GM11168 (cell line): Measurements from ENCODE around the gene ST8SIA2.

Experiments
- in situ Hi-C: fragments of 300-500 bp; cut with MboI; formaldehyde crosslinking; loops from one replicate; pipeline ENCODE4 v1.12.0; 2022; ENCODE audit warnings: low sequenced_read_pairs; ENCODE audit not compliant: unreplicated experiment

Gene ST8SIA2

DNA sequence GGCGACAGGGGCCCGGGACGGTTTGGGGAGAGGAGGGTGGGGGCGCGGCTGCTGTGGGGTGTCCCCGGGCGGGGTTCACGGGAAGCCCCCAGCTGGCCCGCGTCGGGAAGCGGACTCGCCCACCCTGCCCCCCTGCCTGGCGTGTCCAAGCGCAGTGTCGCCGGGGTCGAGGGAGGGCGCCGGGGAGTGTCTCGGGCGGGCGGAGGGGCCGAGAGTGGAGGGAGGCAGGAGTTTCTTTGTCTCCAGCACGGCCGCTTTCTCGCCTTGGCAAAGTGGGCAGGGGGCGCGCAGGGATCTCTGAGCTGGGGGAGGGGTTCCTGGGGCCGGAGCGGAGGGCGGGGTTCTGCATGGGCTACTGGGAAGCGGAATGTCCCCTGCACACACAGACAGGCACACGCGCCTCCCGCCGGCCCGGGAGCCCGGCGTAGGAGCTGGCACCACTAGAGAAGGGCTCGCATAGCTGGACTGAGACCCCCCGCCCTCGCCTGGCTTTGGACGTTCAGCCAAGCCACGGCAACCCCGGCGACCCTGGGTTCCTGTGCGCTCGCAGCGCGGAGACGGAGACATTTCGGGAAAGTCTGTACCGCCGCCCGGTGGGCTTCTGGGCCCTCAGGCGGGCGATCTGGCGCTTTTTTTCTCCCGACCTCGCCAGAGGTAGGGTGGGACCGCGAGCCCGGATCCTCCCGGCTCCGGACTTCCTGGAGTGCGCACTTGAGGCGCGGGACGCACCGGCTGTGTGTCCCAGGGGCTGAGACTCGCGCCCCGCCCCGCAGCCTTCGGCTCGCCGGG is 822 bp downstream of the ST8SIA2 start:
- in situ Hi-C loops, result loop anchor here (25.0 kb wide), 1 partner anchor 318 kb away; no protein-coding TSS in a partner anchor

DNA sequence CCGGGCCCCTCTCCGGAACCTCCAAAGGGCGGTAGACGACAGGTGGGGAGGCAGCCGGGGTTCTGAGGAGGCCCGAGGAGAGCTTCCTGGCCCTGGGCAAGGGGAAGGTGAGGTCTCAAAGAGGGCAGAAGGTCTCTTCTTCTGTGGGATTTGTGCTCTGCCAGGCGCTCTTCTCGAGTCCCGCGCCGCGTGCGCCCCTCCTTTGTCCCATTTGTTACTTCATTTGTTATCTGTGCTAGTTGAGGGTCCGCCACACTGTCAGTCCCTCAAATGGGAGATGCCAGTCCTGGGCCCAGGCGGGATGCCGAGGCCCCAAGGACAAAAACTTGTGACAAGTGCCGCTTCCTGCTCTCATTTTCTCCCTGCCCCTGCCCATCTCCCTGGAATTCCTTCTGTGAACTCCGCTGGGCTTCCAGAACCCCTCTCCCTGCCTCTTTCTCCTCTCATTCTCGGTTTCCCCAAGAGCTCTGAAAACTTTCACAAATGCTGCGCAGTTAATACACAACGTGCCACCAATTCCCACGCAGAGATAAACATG is 1.5 kb downstream of the ST8SIA2 start:
- in situ Hi-C loops, result loop anchor here (25.0 kb wide), 1 partner anchor 317 kb away; no protein-coding TSS in a partner anchor

DNA sequence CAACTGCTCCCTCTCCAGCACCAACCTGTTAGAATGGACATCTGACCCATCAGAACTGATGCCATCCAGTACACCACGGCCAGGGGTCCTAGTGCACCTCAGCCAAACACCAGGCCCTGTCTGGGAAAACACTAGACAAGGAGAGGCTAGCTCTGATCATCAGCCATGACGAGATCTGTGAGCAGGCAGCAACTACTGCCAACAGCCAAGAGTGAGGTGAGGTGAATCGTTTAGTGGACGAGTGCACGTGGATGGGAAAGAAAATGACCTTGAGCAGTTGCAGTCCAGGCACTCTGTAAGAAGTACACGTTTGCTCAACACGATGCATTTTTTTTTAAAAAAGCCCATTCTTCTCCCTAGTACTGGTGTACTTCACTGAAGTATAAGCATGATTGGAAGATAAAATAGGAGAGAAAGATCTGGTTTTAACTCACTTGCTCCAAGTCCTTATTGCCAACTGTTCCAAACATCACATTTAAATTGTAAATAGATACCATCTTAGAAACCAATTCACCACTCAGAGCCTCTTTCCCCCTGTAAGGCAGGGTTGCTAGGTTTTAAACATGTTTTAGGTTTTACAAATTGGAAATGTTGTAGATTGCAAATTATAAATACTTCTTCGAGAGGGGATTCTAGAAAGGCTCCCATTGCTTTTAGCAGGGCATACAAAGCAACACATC is 5.7 kb downstream of the ST8SIA2 start:
- in situ Hi-C loops, result loop anchor here (25.0 kb wide), 1 partner anchor 313 kb away; no protein-coding TSS in a partner anchor

DNA sequence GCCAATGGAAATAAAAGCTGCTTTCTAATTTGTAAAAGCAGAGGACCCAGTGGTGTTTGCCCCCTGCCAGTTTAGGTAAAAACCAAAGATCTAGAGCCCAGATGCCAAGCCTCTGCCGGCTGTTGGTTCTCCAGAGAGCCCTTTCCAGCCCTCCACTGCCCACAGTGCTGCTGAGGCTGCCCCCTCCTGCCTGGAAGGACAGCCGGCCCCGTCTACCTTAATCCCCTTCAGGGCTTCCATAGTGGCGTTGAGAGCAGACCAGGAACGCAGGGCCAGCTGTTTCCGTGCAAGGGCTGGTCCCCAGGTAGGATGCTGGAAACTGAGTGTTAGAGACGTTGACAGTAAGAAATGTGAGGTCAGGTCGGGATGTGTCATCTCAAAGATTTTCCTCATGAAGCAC is 6.9 kb downstream of the ST8SIA2 start:
- in situ Hi-C loops, result no loop called here

DNA sequence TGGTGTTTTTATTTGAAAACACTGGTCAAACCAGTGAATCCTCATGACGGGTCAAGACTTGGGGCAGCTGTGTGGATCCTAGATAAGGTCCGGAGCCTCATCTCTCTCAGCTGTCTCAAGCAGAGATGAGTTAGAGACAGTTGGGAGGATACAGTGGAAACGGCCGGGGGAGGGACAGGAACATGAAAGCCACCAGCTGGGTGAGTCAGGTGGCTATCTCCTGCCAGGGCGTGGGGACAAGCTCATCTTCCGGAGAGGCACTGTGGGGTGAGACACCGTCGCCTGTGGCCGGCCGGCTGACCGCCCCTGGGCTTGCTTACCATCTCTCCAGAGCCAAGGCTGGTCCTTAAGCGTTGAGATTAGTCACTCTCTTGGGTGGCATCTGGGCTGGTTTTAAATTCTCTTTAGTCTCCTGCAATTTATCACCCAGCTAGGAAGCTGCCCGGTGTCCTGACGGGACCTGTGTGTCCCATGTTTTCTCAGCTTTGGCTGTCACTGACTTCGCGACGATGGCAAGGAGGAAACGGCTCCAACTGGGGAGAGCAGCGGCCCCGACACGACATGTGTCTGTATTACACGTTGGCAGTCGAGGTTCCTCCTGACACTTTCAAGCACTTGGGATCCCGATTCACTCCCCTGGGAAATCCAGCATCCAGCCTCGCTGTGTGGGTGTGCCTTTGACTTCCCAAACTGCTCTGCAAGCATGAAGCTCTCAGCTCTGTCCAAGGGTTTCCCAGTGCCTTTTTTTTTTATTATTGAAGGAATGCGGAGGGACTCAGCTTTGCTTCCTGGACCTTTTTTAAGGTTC is 7.5 kb downstream of the ST8SIA2 start:
- in situ Hi-C loops, result no loop called here

DNA sequence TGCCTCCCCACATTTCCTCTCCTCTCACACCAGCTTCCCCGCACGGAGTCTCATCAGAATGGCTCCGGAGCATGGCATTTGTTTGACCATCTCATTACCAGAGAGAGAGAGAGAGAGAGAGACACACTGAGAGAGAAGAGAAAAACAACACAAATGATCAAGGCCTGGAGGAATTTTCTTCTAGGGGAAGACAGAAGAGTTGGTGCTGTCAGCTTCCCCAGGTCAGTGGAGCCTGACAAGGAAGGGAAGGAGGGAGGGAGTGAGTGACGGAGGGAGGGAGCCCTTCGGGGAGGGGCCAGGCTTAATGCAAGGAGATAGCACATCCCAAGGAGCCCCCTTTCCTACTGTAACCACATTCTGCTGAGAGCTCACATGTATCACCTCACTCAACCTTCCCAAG is 9.1 kb downstream of the ST8SIA2 start:
- in situ Hi-C loops, result no loop called here

DNA sequence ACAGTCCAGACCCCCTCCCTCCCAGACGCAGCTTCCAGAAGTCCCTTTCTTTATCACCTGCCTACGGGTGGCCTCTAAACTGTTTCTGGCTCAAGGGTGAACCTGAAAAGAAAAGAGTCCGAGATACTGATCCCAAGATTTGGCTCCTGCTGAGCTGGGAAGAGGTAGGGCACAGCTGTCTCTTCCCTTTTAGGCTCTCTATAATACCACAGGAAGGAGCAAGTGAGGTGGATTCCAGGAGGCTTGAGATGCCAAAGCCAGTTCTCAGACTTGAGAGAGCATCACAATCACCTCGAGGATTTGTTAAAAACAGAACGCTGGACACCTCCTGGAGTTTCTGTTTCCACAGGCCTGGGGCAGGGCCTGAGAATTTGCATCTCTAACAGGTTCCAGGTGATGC is 12.3 kb downstream of the ST8SIA2 start:
- in situ Hi-C loops, result no loop called here

DNA sequence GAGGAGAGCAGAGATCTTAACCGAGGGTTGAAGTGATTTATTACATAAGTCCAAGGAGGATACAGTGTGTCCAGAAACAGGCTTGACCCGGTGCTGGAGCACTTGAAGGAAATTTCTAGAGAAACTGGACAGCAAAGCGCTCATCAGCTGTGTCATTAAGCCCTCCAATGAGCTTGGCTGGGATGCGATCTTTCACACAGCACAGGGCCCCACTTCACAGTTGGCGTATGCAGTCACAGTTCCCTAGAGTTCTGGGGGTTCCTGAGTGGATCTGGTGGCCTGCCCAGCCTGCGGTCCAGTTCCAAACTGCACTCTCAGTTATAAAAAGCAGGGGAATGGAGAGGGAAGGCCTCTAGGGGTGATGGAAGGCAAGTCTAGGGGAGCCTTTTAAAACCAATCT is 13.6 kb downstream of the ST8SIA2 start:
- in situ Hi-C loops, result no loop called here

DNA sequence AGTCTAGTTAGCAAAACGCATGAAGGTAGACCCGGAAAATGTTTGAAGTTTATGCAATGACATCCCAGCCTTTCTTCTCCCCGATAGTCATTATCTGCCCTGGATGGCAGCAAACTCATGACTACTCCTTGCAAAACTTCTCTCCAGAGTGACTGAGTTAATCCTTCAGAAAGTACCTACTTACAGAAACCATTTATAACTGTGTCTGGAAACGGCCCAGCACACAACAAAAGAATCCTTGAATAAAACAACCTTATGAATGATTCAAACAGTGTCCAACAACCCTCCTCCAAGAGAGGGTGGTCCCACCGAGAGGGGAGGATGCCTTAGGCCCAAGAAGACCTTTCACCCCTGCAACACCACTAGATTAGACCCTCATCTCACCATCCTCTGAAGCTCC is 14.2 kb downstream of the ST8SIA2 start:
- in situ Hi-C loops, result no loop called here

DNA sequence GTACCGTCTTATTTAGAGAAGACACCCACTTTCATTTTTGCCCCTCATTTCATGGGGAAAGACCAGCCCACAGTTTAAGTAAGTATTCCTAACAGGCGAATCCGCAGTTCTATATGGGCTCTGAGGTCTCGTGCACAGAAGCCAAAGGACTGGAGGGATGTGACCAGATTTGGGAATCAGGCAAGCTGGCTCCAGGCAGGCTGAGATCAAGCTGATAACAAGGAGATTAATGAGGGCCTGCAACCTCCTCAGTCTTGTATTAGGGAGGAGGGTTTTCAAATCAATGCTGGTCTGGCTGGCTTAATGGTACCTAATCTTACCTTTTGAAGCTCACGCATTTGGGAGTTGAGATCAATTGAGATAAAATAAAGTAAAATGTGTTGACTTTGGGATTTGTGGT is 15.3 kb downstream of the ST8SIA2 start:
- in situ Hi-C loops, result no loop called here

DNA sequence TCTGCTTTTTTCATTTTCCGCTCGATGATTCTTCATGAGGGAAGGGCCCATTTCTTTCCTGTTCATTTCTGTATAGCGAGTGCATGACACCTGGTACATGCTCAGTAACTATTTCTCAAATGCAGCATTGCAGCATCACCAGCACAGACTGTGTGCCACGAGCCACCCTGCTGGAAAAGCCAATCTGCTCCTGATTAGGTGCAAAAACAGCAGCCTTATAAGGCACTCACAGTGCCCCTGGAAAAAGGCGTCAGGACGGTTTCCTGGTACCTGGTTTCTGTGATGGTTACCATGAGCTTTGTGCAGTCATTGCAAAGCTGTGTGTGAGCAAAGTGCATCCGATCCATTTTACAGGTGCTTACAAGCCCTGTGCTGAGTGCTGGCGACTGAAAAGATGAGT is 15.8 kb downstream of the ST8SIA2 start:
- in situ Hi-C loops, result no loop called here

DNA sequence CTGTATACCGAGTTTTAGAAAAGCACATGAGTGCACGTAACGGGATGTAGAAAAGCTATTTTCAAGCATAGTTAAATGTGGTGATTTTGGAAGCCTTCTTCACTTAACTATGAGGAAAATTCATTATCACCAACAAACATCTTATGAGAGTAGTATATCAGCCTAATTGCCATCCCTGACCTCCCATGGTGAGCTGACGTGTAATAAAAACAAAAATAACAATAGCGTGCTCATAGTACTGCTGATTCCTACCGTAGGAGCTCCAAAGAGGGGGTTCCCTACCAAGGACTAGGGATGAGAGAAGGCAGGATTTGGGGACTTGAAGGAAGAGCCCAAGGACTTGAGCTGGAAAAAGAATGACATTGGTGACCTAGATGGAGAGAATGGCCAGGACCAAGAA is 16.9 kb downstream of the ST8SIA2 start:
- in situ Hi-C loops, result no loop called here

DNA sequence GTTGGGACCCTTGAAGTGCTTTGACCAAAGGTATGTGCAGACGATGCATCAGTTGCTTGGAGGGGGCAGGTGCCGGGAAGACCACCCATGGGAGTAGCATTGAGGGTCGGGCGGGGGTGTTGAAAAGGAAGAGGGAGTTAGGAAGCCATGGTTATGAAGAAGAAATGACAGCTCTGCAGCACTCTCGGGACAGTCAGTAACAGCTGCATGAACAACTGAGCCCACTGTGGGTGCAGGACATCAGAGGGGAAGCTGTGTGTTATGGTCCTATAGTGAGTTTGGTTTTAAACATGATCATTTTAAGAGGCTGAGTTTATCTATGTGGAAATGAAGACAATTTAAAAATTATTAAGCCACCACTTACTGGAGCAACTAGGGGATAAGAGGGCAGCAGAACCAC is 17.6 kb downstream of the ST8SIA2 start:
- in situ Hi-C loops, result no loop called here

DNA sequence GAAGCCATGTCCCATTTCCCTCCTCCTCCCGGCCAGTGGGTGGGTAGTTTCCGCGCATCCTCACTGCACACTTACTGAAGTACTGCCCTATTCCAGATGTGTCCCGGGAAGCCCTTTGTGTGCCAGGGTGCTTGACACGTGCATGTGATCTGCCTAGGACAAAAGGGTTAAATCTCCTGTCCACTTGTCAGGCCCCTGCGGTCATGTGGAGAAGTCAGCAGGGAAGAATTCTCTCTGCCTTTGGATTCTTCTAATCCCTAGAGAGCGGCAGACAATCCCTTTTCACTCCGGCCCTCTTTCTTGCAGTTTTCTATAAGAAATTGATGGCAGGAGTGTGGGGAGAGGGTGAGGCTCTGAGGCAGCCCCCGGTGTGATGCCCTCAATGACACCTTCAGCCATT is 19.8 kb downstream of the ST8SIA2 start:
- in situ Hi-C loops, result no loop called here

DNA sequence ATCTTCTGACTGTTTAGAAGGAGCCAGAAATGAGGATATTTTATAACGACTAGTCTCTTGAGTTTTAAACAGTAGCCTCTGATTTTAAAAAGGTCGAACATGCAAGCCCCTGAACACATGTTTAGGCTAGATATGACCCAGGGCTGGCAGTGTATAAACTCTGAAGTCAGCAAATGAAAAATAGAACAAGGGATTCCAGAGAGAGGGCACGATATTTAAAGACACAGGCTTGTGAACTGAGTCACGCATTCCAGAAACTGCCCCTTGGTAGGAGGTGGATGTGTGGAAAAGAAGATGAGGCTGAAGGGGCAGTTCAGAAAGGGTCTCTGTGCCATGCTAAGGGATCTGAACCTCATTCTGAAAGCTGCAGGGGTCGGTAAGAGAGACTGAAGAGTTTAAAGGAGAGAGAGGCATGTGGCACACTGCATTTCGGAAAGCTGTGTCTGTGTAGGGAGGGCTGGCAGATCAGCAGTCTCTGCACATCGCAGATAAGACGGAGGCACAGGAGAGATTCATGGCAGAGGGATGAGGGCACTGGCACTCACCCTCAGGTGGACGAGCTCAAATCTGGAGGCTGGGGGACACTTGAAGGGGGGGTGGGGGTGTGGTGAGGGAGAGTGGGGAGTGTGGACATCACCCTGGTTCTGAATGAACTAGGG is 22.1 kb downstream of the ST8SIA2 start:
- in situ Hi-C loops, result no loop called here

DNA sequence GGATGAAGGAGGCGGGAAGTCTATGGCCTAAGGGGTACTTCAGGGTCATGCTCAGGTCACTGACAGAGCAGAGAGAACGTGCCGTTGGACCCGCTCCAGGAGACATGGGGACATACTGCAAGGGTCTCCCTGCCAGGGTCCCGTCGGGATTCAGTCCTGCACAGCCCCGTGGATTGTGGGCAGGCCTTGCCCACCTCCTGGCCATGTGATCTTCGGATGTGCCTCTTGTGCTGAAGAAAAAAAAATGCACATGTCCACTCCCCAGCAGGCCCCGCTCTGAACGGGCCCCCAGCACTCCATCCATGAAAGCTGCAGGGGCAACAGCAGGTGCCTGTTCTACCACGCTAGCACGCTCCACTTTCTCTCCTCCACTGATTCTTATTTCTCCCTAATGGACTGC is 22.9 kb downstream of the ST8SIA2 start:
- in situ Hi-C loops, result no loop called here

DNA sequence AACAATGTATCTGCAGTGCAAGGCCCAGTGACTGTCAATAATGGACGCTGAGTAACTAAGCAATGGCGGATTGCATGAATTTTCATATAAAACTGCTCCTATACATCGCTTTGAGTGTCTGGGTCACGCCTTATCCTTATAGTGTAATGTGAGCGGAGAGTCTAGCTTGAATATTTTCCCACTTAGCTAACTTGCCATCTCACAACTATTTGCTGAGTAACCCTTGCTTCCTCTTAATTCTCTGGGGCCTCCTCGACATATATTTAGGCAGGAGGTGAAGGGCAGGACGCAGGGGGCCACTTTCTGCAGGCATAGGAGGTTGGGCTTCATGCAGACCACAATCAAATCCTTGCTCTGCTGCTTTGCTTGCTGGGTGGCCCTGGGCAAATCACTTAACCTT is 24.0 kb downstream of the ST8SIA2 start:
- in situ Hi-C loops, result no loop called here

DNA sequence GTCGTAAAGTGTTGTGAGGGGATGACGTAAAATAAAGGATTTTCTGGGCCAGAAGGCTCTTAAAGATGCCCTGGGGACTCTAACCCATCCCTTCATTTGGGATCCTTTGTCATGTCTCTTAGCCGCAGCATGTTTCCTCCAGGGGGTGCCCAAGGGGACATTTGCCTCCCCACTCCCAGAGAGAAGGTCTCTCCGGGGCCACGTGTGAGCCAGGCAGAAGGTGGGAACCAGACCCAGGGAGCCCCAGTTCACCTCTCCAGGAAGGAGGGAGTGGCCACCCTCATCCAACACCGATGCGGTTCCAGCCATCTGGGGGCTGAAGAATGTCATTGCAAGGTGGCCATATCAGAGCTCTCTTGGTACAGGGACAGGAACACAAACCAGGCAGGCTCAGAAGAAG is 25.2 kb downstream of the ST8SIA2 start:
- in situ Hi-C loops, result no loop called here

DNA sequence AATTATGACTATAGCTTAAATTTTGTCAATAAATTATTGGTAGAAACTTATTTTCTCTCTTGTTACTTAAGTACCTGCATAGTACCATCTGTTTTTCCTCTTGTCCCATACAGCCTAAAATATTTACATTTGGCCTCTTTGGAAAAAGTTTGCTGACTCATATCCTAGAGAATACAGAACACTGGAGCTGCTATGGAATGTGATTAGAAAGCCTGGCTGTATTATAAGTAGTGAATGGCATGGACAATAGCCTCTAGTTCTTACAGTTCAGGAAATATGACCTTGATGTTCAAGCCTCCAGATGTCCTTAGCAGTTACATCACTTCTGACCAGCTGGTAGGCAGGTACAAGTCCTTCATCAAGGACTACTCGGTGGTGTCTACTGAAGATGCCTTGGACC is 28.3 kb downstream of the ST8SIA2 start:
- in situ Hi-C loops, result no loop called here

DNA sequence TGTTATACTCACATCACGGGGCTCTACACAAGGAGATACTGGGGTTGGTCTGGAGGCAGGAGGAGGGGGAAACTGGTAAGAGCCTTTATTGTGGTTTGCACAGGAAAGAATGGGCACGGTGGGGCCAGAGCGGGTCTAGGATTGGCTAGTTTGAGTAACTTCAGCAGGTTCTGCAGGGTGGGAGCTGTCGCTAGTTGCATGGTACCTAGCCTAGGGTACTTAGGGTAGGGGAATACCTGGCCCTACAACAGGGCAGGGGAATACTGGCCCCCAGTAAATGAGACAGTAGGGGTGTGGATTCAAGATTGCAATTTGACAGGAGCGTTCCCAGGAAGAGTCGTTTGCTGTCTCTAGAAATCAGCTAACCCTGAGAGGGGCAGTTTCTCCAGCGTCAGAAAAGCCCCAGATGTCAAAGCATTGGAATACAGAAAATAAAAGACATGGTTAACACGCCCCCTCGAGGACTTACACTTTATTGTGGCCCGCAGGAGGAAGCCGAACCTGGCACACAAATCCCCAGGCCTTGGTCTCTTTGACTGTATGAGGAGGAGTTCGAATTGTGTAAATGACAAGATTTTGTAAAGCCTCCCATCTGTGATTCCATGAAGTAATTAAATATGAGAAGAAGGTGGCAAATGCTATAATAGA is 32.0 kb downstream of the ST8SIA2 start:
- in situ Hi-C loops, result no loop called here
